CD8-positive, alpha-beta memory T cell (primary cell): ENCODE data around the gene DENND5A. TPM values are rescaled to one million over a fixed set of nuclear protein-coding genes. Genes with fewer than 3 reads are reported as not detected.
"Not testable (repeated sequence)": the region's sequence is repeated elsewhere in the genome, so short reads cannot be mapped to it uniquely, and the experiment has no call there.

Experiments
- CTCF ChIA-PET: fragments of 350-600 bp; sonication (Branson Sonifier 250); formaldehyde crosslinking; loops from one replicate; lab custom pipeline; 2021; ENCODE audit warnings: antibody characterized with exemption; lab: Charles Lee
- POLR2A ChIA-PET: fragments of 350-600 bp; sonication (Branson Sonifier 250); formaldehyde crosslinking; loops from one replicate; lab custom pipeline; 2021; ENCODE audit warnings: antibody characterized with exemption; lab: Charles Lee
- DNase-seq, 5 donors: peaks; one replicate each; pipeline versions ENCODE4 v3.0.0 to v3.0.0-alpha.2; 2020 to 2022; ENCODE audit warnings: mixed read lengths in 1 of 5
- H3K27ac ChIP-seq: one replicate; pipeline ENCODE4 v1.7.0; 2013; ENCODE audit warnings: low read depth, mild to moderate bottlenecking, low read length, moderate library complexity
- H3K27me3 ChIP-seq: 2 replicates; pipeline ENCODE4 v1.7.0; 2013; ENCODE audit warnings: low read length, mild to moderate bottlenecking; ENCODE audit not compliant: insufficient read depth, poor library complexity, severe bottlenecking
- H3K36me3 ChIP-seq: 2 replicates; pipeline ENCODE4 v1.7.0; 2013; ENCODE audit warnings: mild to moderate bottlenecking, low read length, moderate library complexity; ENCODE audit not compliant: insufficient read depth
- H3K4me1 ChIP-seq: 2 replicates; pipeline ENCODE4 v1.7.0; 2013; ENCODE audit warnings: mild to moderate bottlenecking, low read length, moderate library complexity; ENCODE audit not compliant: insufficient read depth
- H3K4me3 ChIP-seq: 2 replicates; pipeline ENCODE4 v1.7.0; 2013; ENCODE audit warnings: mild to moderate bottlenecking, low read length
- H3K9me3 ChIP-seq: 2 replicates; pipeline ENCODE4 v1.7.0; 2013; ENCODE audit warnings: mild to moderate bottlenecking, low read length
- H3K27ac Mint-ChIP-seq, 8 donors: one replicate each; pipeline ENCODE4 v1.8.0; 2020 to 2021; ENCODE audit warnings: mixed read lengths in 8 of 8, mild to moderate bottlenecking in 6 of 8, inconsistent platforms in 3 of 8, moderate library complexity in 3 of 8
- H3K27me3 Mint-ChIP-seq, 2 donors: one replicate each; pipeline ENCODE4 v1.8.0; 2020 to 2021; ENCODE audit warnings: mixed read lengths in 2 of 2, mild to moderate bottlenecking in 1 of 2, moderate library complexity in 1 of 2
- H3K36me3 Mint-ChIP-seq, 3 donors: one replicate each; pipeline ENCODE4 v1.8.0; 2020 to 2021; ENCODE audit warnings: mixed read lengths in 3 of 3, inconsistent platforms in 1 of 3, mild to moderate bottlenecking in 1 of 3
- H3K4me1 Mint-ChIP-seq, 3 donors: one replicate each; pipeline ENCODE4 v1.8.0; 2020 to 2021; ENCODE audit warnings: mixed read lengths in 3 of 3, inconsistent platforms in 1 of 3, mild to moderate bottlenecking in 1 of 3
- H3K4me3 Mint-ChIP-seq, 7 donors: one replicate each; pipeline ENCODE4 v1.8.0; 2020 to 2021; ENCODE audit warnings: mixed read lengths in 7 of 7, mild to moderate bottlenecking in 6 of 7, moderate library complexity in 4 of 7, inconsistent platforms in 2 of 7
- H3K9me3 Mint-ChIP-seq, 5 donors: one replicate each; pipeline ENCODE4 v1.8.0; 2020 to 2022; ENCODE audit warnings: mixed read lengths in 5 of 5, mild to moderate bottlenecking in 3 of 5, moderate library complexity in 2 of 5, inconsistent platforms in 1 of 5
- polyA plus RNA-seq: library from polyadenylated mRNA; unstranded; fragments of 300-500 nt; fragmentation: Illumina TruSeq; gene quantifications from one replicate; pipeline ENCODE4 v1.2.3, GENCODE V29; 2021
- total RNA-seq, 2 experiments: library from RNA; stranded (reverse); gene quantifications; one replicate each; pipeline ENCODE4 v1.2.3, GENCODE V29; 2021

Gene DENND5A
- total and polyA plus RNA-seq, 3 experiments from 2014 or later: 13.1 to 27.9 (median 25.8) TPM

GRCh38 chr11:9200471-9200870, 64.7 kb downstream of the DENND5A start:
- Mint-ChIP-seq H3K4me1 (peaks cover 0 to 12% (median 3%) of the 10 kb centered on the region in 3 donors), H3K9me3 (no peaks in the 10 kb centered on the region), H3K4me3 (no peak overlapping the region), H3K36me3 (peaks cover 0 to 19% (median 9%) of the 10 kb centered on the region in 3 donors), H3K27me3 (no peaks in the 10 kb centered on the region), H3K27ac (no peak overlapping the region)
- no peak overlapping the region for H3K4me3 ChIP-seq
- peaks cover 8% of the 10 kb centered on the region for H3K36me3 ChIP-seq
- ChIA-PET CTCF (no interaction called here), POLR2A (no interaction called here)
- no peak overlapping the region for H3K27ac ChIP-seq
- H3K27me3 ChIP-seq: no peaks in the 10 kb centered on the region
- no peaks in the 10 kb centered on the region for H3K9me3 ChIP-seq
- no peak for DNase-seq
- no peaks in the 10 kb centered on the region for H3K4me1 ChIP-seq

- POLR2A ChIA-PET: no interaction called here
- Histone ChIP-seq H3K36me3 (no peaks in the 10 kb centered on the region), H3K9me3 (no peaks in the 10 kb centered on the region), H3K4me1 (no peaks in the 10 kb centered on the region), H3K27me3 (no peaks in the 10 kb centered on the region), H3K4me3 (no peak overlapping the region), H3K27ac (no peak overlapping the region)
- CTCF ChIA-PET: no interaction called here
- no peak for DNase-seq
- H3K36me3 Mint-ChIP-seq: peaks cover 18 to 29% (median 21%) of the 10 kb centered on the region in 3 donors
- H3K27me3 Mint-ChIP-seq: no peaks in the 10 kb centered on the region
- H3K27ac Mint-ChIP-seq: no peak overlapping the region
- no peak overlapping the region for H3K4me3 Mint-ChIP-seq
- no peaks in the 10 kb centered on the region for H3K4me1 Mint-ChIP-seq
- H3K9me3 Mint-ChIP-seq: no peaks in the 10 kb centered on the region
These were observed 71.8 kb downstream of the DENND5A start for GRCh38 chr11:9193316-9193715.

GRCh38 chr11:9192561-9192960, 72.6 kb downstream of the DENND5A start:
- ChIA-PET POLR2A (no interaction called here), CTCF (no interaction called here)
- Histone ChIP-seq H3K4me1 (no peaks in the 10 kb centered on the region), H3K27ac (no peak overlapping the region), H3K36me3 (no peaks in the 10 kb centered on the region), H3K9me3 (no peaks in the 10 kb centered on the region), H3K4me3 (no peak overlapping the region), H3K27me3 (no peaks in the 10 kb centered on the region)
- H3K27ac Mint-ChIP-seq: no peak overlapping the region
- no peak overlapping the region for H3K4me3 Mint-ChIP-seq
- no peaks in the 10 kb centered on the region for H3K27me3 Mint-ChIP-seq
- no peaks in the 10 kb centered on the region for H3K9me3 Mint-ChIP-seq
- peaks cover 18 to 26% (median 21%) of the 10 kb centered on the region in 3 donors for H3K36me3 Mint-ChIP-seq
- H3K4me1 Mint-ChIP-seq: no peaks in the 10 kb centered on the region
- DNase-seq: no peak

GRCh38 chr11:9190326-9191016, 74.7 kb downstream of the DENND5A start:
- H3K27ac Mint-ChIP-seq, H3K4me1 ChIP-seq, DNase-seq, H3K4me3 Mint-ChIP-seq, H3K27me3 Mint-ChIP-seq, H3K27ac ChIP-seq, H3K27me3 ChIP-seq, CTCF ChIA-PET, H3K4me3 ChIP-seq, H3K9me3 Mint-ChIP-seq, H3K4me1 Mint-ChIP-seq, H3K9me3 ChIP-seq, H3K36me3 ChIP-seq: not testable (repeated sequence)
- POLR2A ChIA-PET: interaction anchor here (0.5 kb wide), 1 partner anchor 157 kb away, joined by 3 read pairs; no protein-coding TSS in a partner anchor
- peaks cover 18 to 28% (median 21%) of the 10 kb centered on the region in 3 donors for H3K36me3 Mint-ChIP-seq

- H3K27ac Mint-ChIP-seq, H3K4me3 ChIP-seq, DNase-seq, H3K9me3 Mint-ChIP-seq, H3K9me3 ChIP-seq, H3K4me3 Mint-ChIP-seq, H3K27me3 Mint-ChIP-seq, H3K36me3 ChIP-seq, H3K4me1 Mint-ChIP-seq, H3K27me3 ChIP-seq, H3K27ac ChIP-seq, H3K4me1 ChIP-seq, CTCF ChIA-PET: not testable (repeated sequence)
- peaks cover 18 to 27% (median 20%) of the 10 kb centered on the region in 3 donors for H3K36me3 Mint-ChIP-seq
- POLR2A ChIA-PET: interaction anchor here (0.6 kb wide), 1 partner anchor 69 kb away, joined by 6 read pairs; no protein-coding TSS in a partner anchor
These were observed 76.3 kb downstream of the DENND5A start for GRCh38 chr11:9188860-9189259.

- Histone ChIP-seq H3K36me3 (no peaks in the 10 kb centered on the region), H3K4me1 (no peaks in the 10 kb centered on the region), H3K27me3 (no peaks in the 10 kb centered on the region), H3K4me3 (no peak overlapping the region), H3K27ac (no peak overlapping the region), H3K9me3 (no peaks in the 10 kb centered on the region)
- Mint-ChIP-seq H3K27ac (no peak overlapping the region), H3K4me3 (no peak overlapping the region), H3K4me1 (no peaks in the 10 kb centered on the region), H3K27me3 (no peaks in the 10 kb centered on the region), H3K9me3 (no peaks in the 10 kb centered on the region), H3K36me3 (peaks cover 11 to 21% (median 12%) of the 10 kb centered on the region in 3 donors)
- POLR2A ChIA-PET: interaction anchor here (1.1 kb wide), 1 partner anchor 22 kb away, joined by 4 read pairs; no protein-coding TSS in a partner anchor
- no peak for DNase-seq
- CTCF ChIA-PET: no interaction called here
These were observed 77.5 kb downstream of the DENND5A start for GRCh38 chr11:9187616-9188015.

GRCh38 chr11:9184516-9184915, 80.6 kb downstream of the DENND5A start:
- no peaks in the 10 kb centered on the region for H3K27me3 ChIP-seq
- H3K9me3 ChIP-seq: no peaks in the 10 kb centered on the region
- H3K9me3 Mint-ChIP-seq: no peaks in the 10 kb centered on the region
- no peak for DNase-seq
- no peak overlapping the region for H3K27ac ChIP-seq
- no peak overlapping the region for H3K27ac Mint-ChIP-seq
- no peaks in the 10 kb centered on the region for H3K4me1 ChIP-seq
- ChIA-PET POLR2A (no interaction called here), CTCF (no interaction called here)
- H3K36me3 Mint-ChIP-seq: peaks cover 0 to 18% (median 1%) of the 10 kb centered on the region in 3 donors
- H3K4me3 Mint-ChIP-seq: no peak overlapping the region
- no peaks in the 10 kb centered on the region for H3K36me3 ChIP-seq
- H3K27me3 Mint-ChIP-seq: no peaks in the 10 kb centered on the region
- no peaks in the 10 kb centered on the region for H3K4me1 Mint-ChIP-seq
- no peak overlapping the region for H3K4me3 ChIP-seq

GRCh38 chr11:9182180-9182871, 82.8 kb downstream of the DENND5A start:
- Histone ChIP-seq H3K4me1 (no peaks in the 10 kb centered on the region), H3K36me3 (peaks cover 6% of the 10 kb centered on the region), H3K27ac (no peak overlapping the region), H3K4me3 (no peak overlapping the region), H3K27me3 (no peaks in the 10 kb centered on the region), H3K9me3 (no peaks in the 10 kb centered on the region)
- no peaks in the 10 kb centered on the region for H3K4me1 Mint-ChIP-seq
- no peak overlapping the region for H3K27ac Mint-ChIP-seq
- no peaks in the 10 kb centered on the region for H3K27me3 Mint-ChIP-seq
- CTCF ChIA-PET: no interaction called here
- POLR2A ChIA-PET: no interaction called here
- no peak for DNase-seq
- no peaks in the 10 kb centered on the region for H3K9me3 Mint-ChIP-seq
- no peak overlapping the region for H3K4me3 Mint-ChIP-seq
- H3K36me3 Mint-ChIP-seq: peaks cover 0 to 26% (median 4%) of the 10 kb centered on the region in 3 donors
